ENCODE data around the gene CHAD. TPM values are rescaled to one million over a fixed set of nuclear protein-coding genes. Genes with fewer than 3 reads are reported as not detected.

CHAD gene, protein sequence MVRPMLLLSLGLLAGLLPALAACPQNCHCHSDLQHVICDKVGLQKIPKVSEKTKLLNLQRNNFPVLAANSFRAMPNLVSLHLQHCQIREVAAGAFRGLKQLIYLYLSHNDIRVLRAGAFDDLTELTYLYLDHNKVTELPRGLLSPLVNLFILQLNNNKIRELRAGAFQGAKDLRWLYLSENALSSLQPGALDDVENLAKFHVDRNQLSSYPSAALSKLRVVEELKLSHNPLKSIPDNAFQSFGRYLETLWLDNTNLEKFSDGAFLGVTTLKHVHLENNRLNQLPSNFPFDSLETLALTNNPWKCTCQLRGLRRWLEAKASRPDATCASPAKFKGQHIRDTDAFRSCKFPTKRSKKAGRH
- total RNA-seq, result not detected in 2 replicates

DNA sequence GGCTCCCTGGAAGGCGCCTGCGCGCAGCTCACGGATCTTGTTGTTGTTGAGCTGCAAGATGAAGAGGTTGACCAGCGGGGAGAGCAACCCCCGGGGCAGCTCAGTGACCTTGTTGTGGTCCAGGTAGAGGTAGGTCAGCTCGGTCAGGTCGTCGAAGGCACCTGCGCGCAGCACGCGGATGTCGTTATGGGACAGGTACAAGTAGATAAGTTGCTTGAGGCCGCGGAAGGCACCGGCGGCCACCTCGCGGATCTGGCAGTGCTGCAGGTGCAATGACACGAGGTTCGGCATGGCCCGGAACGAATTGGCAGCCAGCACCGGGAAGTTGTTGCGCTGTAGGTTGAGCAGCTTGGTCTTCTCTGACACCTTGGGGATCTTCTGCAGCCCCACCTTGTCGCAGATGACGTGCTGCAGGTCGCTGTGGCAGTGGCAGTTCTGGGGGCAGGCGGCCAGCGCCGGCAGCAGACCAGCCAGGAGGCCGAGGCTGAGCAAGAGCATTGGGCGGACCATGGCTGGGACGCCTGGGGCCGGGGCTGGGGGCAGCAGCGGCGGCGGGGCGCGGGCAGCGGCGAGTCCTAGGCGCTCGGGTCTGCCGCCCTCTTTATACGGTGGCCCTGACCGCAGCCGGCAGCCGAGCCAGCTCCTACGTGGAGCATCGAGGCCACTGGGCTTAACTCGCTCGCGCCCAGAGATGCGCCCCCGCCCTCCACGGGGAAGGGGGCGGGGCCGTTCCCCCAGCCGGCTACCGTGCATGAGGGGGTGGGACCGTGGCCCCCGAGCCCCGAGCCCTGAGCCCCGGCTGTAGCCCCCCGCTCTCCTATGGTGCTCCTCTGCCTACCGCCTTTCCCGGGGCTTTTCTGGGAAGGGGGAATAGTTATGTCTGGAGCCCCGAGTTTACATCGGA lies at the start of gene CHAD:
Gene CHAD (minus strand): TSS at position 577 of the 904 bp plus-strand sequence. CDS start 67 bp downstream, at position 510.

DNA sequence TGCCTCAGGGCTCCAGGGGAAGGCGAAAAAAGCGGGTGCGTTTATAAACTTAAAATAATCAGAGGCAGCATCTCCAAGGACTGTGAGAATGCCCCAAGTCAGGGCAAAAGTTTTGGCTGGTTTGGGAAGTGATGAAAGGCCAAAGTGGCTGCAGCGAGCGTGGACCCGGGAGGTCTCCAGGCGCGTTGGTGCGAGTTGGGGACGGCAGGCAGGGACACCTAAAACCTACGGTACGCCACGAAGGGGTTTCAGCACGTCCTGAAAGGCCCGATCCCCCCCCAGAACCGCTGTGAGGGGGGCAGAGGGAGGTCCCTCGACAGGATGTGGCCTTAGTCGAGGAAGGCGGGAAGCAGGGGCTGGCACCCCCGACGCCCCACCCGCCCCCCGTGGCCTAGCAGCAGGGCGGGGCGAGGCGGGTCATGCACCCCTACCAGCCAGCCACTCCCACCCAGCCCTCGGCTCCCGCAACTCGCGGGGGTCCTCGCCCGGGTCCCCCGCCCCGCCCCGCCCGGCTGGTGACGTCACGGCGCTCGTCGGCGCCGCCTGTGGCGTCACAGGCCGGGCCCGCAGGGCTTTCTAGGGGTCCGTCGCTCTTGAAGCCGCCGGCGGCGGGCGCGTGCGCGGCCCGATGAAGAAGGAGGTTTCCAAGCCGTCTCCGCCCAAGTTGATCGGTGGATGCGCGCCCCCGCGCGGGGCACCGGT lies 39.3 kb upstream of the CHAD start, which contains the start of gene MYCBPAP:
Gene MYCBPAP (plus strand): TSS at position 569 of the 702 bp plus-strand sequence. CDS start 236 bp downstream, outside the sequence.

DNA sequence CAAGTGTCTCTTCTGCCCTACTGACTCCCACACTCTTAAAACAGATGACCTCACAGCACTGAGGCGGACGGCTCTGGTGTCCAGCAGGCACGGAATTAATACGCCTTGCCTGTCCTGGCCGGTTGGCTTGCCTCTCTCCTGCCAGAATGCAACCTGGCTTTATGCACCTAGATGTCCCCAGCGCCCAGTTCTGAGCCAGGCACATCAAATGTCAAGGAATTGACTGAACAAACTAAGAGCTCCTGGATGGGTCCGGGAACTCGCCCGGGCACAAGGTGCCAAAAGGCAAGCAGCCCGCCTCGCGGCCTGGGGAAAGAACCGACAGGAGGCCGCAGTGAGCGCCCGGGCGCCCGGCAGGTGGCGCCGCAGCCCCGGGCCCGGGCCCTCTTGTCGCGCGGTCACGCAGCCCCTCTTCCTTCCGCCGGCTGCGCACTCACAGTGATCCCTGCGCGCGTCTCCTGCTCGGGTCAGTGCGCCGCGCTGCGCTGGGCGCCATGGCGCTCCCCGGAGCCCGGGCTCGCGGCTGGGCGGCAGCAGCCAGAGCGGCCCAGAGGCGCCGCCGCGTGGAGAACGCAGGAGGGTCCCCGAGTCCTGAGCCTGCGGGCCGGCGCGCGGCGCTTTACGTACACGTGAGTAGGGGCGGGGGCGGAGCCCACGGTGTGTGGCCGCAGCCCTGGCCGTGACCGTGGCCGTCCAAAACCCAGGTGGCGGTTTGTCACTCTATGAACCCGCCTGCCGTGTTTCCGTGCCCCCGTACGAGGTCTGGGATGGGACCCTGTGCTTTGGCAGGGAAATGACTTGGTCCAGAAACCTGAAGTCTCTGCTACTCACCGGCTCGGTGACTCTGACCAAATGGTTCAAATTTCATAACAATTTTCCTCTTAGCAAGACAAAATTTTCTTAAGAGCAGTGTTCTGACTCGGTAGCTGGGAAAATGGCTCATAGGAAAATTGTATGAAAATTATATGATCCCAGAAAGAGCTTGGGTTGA lies 10.0 kb upstream of the CHAD start, which contains the start of gene RSAD1:
Gene RSAD1 (plus strand): TSS at position 470 of the 991 bp plus-strand sequence. CDS start 25 bp downstream, at position 495.

DNA sequence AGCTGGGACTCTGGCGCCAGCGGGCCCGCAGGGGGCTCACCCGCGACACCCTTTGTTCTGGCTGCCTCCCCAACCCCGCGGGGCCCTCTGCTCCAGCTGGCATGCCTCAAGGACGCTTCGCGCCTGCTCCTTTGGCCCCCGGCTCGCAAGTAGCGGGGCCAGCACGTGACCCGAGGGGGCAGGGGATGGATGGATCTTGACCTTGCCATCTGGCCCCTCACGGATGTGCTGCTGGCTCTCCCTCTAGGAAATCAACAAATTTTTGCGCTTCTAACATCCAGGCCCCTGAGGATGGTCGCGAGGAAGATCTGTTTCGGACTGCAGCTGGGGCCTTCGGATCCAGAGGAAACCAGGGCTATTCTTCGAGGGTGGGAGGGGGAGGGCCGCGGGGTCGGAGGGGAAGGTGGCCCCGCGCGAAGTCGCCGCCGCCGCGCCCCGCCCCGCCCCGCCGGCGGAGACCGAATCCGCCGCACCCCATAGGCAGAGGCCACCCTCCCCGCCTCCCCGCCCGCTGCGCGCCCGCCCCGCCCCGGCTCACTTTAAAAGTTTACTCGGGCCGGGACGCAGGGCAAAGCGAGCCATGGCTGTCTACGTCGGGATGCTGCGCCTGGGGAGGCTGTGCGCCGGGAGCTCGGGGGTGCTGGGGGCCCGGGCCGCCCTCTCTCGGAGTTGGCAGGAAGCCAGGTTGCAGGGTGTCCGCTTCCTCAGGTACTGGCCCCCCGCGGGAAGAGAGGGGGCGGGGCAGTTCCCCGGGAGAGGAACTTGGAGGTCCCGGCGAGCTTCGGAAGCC lies 42.8 kb downstream of the CHAD start, which contains the start of gene ACSF2:
Gene ACSF2 (plus strand): TSS at position 537 of the 790 bp plus-strand sequence. CDS start 44 bp downstream, at position 581.

Other genes with a start within 250 kb of the CHAD start
- not detected in 2 replicates for gene TMEM92, start 194.4 kb downstream of the CHAD start, total RNA-seq
- 28.8 and 39.6 TPM in 2 replicates for gene XYLT2, start 122.8 kb downstream of the CHAD start, total RNA-seq
- gene MRPL27, start 95.7 kb downstream of the CHAD start, total RNA-seq, result 54.5 and 68.1 TPM in 2 replicates
- gene EME1, start 95.7 kb downstream of the CHAD start, total RNA-seq, result 3.6 and 4.0 TPM in 2 replicates
- gene LRRC59, start 71.4 kb downstream of the CHAD start, total RNA-seq, result 162 and 203 TPM in 2 replicates
- 13.8 and 17.3 TPM in 2 replicates for gene ACSF2, start 42.7 kb downstream of the CHAD start, total RNA-seq
- 17.4 and 18.9 TPM in 2 replicates for gene RSAD1, start 10.0 kb upstream of the CHAD start, total RNA-seq
- 0.18 and 1.1 TPM in 2 replicates for gene MYCBPAP, start 39.6 kb upstream of the CHAD start, total RNA-seq
- under 0.01 and 0.09 TPM in 2 replicates for gene EPN3, start 63.9 kb upstream of the CHAD start, total RNA-seq
- 37.8 and 41.0 TPM in 2 replicates for gene SPATA20, start 78.3 kb upstream of the CHAD start, total RNA-seq
- not detected in 2 replicates for gene CACNA1G, start 91.8 kb upstream of the CHAD start, total RNA-seq
- 4.6 and 15.8 TPM in 2 replicates for gene ABCC3, start 166.0 kb upstream of the CHAD start, total RNA-seq
- gene ANKRD40, start 239.0 kb upstream of the CHAD start, total RNA-seq, result 26.6 and 28.0 TPM in 2 replicates

Data from endothelial cell of coronary artery (primary cell).